HG02840 (cell line): ENCODE data around the gene GON7.
"Not testable (repeated sequence)": the region's sequence is repeated elsewhere in the genome, so short reads cannot be mapped to it uniquely, and the experiment has no call there.

Experiments used
- ATAC-seq: cut with Tn5 transposase; IDR thresholded peaks from one replicate; pipeline ENCODE4 v1.9.1; 2021; ENCODE audit warnings: mild to moderate bottlenecking, moderate library complexity, moderate number of reproducible peaks; ENCODE audit not compliant: unreplicated experiment, low FRiP score

The GON7 gene

GRCh38 chr14:93160353-93160801, 46.5 kb downstream of the GON7 start:
- ATAC-seq, result no peak

DNA sequence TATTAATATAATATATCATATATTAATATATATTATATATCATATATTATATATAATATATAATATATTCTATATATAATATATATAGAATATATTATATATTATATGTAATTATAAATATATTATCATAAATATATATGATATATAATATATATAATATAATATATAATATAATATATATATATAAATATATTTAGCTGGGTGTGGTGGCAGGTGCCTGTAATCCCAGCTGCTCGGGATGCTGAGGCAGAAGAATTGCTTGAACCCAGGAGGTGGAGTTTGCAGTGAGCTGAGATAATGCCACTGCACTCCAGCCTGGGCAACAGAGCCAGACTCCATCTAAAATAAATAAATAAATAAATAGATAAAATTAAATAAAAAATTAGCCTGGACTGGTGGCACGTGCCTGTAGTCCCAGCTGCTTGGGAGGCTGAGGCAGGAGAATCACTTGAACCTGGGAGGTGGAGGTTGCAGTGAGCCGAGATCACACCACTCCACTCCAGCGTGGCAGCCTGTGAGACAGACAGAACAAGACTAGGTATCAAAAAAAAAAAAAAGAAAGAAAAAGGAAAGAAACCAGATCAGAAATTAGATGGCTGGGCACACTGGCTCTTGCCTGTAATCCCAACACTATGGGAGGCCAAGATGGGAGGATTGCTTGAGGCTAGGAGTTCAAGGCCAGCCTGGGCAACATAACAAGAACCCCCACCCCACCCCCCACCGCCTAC, 47.1 kb downstream of the GON7 start:
- ATAC-seq, result not testable (repeated sequence)

GRCh38 chr14:93158349-93158748, 48.5 kb downstream of the GON7 start:
- ATAC-seq, result not testable (repeated sequence)

GRCh38 chr14:93156693-93157369, 50.0 kb downstream of the GON7 start:
- ATAC-seq, result no peak

GRCh38 chr14:93155667-93156066, 51.2 kb downstream of the GON7 start:
- ATAC-seq, result no peak

DNA sequence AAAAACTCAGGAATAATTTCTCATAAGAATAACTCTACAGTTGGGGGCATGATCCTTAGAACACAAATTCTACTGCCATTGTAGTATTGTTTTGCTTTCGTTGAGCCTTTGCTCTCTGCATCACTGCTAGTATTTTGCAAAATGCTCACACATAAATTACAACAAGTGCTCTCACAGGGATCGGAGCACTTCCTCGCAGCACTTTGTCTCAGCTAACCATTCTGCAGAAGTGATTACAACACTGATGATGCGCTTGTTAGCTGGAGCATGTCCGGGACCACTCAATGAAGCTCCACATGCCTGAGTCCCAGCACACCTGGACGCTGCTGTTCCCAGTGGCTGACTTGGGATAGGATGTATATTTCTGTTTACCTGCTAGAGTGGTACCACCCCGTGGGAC, 53.7 kb downstream of the GON7 start:
- ATAC-seq, result no peak
